ENCODE data around the gene KCNC1.

DNA sequence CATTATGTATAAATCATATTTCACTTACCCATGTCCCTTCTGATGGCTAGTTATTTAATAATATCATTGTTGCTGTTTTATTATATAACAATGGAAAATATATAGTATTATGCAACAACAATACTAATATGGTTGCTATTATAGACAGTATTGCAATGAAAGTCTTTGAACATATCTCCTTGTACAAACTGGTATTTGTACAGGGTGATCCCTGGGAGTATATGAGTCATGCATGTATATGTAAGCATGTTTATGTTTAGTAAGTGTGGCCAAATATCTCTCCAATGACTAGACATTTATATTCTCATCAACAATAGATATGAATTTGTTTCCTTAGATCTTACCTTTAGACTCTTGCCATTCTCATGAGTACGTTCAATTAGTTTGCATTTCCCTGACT lies 55.9 kb downstream of the KCNC1 start:
- TF ChIP-seq, protein P1, sequence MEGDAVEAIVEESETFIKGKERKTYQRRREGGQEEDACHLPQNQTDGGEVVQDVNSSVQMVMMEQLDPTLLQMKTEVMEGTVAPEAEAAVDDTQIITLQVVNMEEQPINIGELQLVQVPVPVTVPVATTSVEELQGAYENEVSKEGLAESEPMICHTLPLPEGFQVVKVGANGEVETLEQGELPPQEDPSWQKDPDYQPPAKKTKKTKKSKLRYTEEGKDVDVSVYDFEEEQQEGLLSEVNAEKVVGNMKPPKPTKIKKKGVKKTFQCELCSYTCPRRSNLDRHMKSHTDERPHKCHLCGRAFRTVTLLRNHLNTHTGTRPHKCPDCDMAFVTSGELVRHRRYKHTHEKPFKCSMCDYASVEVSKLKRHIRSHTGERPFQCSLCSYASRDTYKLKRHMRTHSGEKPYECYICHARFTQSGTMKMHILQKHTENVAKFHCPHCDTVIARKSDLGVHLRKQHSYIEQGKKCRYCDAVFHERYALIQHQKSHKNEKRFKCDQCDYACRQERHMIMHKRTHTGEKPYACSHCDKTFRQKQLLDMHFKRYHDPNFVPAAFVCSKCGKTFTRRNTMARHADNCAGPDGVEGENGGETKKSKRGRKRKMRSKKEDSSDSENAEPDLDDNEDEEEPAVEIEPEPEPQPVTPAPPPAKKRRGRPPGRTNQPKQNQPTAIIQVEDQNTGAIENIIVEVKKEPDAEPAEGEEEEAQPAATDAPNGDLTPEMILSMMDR (conservative IDR thresholded peaks at IDR 0.05 in 1 of 2, IDR thresholded peaks at IDR 0.05 in 1 of 2; ENCODE audit: extremely low read depth in 1 of 2, insufficient read depth in 1 of 2, low read depth in 1 of 2, low read length in 2 of 2) = no peak
- TF ChIP-seq EZH2 (IDR thresholded peaks at IDR 0.05; ENCODE audit: borderline replicate concordance, low read length) = no peak
